CD4-positive, alpha-beta T cell treated with Interleukin-1 beta for 1 hour (primary cell): ENCODE data around the gene POLDIP2.
A peak's percentile ranks its signal among the peaks of the same experiment; 100 is the strongest.

ENCODE experiments used
- DNase-seq, 2 donors: peaks; one replicate each; pipeline ENCODE4 v3.0.0-alpha.2; 2020 to 2022

POLDIP2 gene, protein sequence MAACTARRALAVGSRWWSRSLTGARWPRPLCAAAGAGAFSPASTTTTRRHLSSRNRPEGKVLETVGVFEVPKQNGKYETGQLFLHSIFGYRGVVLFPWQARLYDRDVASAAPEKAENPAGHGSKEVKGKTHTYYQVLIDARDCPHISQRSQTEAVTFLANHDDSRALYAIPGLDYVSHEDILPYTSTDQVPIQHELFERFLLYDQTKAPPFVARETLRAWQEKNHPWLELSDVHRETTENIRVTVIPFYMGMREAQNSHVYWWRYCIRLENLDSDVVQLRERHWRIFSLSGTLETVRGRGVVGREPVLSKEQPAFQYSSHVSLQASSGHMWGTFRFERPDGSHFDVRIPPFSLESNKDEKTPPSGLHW

DNA sequence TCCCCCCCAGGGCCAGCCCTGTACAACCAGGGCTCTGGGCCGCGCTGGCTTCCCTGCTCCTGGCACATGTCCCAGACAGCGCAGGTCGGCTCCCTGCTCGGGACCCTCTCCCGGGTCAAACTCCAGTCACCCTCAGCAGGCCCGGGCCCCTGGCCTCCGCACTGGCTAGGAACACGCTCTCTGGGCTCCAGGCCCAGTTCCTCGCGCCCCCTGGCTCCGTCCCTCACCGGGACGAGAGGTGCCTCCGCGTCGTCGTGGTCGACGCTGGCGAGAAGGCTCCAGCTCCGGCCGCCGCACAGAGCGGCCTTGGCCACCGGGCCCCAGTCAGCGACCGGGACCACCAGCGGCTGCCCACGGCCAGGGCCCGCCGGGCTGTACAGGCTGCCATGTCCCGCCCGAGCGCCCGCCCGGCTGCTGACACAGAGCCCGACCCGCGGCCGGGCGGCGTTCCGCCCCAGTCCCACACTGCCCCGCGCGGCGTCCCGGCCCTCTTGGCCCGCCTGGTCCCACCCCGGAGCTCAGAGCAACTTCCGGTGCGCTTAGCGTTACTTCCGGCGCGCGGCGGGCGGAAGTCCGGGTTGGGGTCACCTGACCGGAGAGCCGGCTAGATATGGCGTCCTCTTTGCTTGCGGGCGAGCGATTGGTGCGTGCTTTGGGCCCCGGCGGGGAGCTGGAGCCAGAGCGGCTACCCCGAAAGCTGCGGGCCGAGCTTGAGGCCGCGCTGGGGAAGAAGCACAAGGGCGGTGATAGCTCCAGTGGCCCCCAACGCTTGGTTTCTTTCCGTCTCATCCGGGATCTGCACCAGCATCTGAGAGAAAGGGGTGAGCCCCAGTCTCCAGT is at the start of gene POLDIP2:
TSS of gene POLDIP2 (minus strand) at position 467 of the 840 bp plus-strand sequence. CDS start at position 388, 79 bp downstream.
- peak; percentile 96 to 97 for DNase-seq

DNA sequence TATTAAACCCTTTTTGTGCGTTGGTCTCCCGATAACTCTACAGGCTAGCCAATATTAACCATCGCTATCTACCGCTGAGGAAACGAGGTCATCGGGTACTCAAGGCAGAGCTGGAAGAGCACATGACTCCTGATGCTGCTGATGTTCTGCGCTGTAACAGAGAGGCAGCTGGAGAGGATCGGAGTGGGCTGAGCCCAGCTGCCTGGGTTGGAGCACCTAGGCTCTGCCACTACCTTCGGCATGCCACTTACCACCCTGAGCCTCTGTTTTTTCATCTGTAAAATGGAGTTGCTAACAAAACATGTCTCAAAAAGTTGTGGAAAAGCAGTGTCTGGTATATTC is 49.1 kb upstream of the POLDIP2 start:
- DNase-seq = no peak

DNA sequence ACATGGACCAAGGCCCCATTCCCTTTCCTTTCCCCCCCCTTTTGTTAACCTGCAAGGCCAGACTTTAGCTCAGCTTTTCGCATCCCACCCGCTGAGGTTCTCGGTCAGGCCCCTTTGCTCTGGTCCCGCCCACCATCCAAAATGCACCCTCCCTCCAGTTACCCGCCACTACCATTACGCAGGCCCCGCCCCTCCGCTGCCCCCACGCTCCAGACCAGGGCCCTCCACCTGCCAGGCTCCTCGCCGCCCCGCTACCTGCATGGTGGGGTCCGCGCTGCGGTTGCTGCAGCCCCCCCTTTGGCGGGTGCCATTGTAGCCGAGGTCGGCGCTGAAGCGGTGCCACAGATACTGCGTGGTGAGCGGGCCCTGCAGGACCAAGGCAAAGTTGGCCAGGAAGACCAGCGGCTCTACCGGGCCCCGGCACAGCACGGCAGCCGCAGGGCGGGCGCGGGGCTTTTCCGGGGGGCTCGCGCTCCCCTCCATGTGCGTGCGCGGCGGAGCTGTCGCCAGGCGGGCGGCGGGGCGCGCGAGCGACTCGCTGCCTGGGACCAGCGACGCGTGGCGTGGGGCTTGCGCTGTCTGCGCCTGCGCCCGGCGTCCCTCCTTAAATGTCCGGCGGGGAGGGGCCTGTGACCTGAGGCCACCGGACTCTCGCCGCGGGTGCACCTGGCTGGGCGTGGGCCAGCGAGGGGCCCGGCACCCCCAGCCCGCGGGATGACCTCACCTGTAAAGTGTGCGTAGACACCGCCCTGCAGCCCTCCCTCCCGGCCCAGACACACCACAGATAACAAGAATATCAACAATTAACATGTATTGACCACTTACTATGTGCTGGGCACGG is 48.5 kb upstream of the POLDIP2 start, which contains the start of gene SLC46A1:
TSS of gene SLC46A1 (minus strand) at position 581 of the 841 bp plus-strand sequence. CDS start at position 483, 98 bp downstream.
- peak; percentile 17 to 29 for DNase-seq

DNA sequence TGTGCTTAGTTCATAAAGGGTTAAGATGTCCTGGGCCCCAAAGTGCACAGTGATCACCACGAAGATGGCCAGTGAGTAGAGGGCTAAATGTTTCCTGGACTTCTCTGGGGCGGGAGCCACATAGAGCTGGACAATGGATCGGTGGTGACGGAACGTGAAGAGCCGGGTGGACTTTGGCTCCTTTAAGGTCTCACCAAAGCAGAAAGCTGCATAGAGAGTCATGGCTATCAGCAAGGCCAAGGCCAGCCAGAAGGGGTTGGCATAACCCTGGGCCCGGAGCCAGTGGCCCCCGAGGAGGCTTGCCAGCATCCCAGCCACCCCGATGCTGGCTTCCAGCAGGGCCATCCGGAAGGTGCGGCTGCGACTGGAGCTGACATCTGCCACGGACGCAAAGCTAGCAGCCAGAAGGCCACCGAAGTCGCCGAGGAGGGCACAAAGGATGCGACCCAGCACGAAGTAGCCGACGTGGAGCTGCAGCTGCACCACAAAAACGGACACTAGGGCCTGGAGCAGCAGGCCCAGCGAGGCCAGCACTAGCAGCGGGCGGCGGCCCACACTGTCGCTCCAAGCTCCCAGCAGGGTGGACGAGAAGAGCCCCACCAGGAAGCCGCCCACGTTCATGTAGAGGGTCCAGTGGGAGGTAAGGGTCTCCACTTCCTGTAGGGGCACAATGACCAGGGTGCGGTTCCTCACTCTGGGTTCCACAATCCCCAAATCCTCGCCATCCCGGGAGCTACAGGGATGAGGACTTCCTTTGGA is 47.7 kb upstream of the POLDIP2 start:
- no peak for DNase-seq

DNA sequence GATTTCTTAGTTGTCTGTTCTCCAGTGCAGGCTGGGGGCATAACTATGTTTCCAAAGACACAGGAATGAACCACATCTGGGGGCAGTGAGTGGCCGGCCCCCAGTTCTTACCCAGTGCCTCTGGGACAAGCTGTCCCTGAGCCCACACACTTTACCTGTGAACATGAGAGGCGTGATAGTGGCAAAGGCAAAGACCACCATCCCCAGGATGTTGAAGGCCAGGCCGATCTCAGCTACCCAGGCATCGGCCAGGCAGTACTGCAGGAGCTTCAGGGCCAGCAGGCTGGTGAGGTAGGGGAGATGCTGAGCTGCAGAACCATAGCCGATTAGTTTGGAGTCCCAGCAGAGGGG is 47.1 kb upstream of the POLDIP2 start:
- DNase-seq = no peak

DNA sequence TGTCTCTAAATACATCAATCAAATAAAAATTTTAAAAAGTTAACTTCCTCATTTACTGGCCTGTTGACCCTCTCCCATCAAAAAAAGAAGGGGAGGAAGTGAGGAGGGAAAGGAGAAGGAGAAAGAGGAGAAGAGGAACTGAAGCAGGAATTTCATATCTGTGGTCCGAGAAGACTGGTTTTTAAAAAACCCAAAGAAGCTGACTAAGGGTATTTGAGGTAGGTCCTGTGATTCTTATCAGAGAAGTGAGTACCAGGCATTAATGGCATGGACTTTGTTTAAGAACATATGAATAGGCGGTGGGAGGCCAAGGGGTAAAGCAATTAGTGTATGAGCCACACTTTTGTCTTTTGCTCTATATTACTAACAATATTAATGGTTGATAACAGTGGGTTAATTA is 46.7 kb upstream of the POLDIP2 start:
- no peak for DNase-seq

DNA sequence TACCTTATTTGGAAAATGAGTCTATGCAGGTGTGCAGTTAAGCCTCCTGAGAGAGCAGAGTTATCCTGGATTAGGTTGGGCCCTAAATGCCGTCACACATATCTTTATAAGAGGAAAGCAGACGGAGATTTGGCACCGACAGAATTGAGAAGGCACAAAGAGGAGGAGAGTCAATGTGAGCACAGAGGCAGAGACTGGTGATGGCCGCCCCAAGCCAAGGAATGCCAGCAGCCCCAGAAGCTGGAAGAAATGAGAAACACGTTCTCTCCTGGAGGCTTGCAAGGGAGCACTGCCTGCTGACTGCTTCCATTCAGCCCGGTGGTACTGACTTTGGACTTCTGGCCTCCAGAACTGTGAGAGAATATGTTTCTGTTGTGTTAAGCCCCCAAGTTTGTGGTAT is 45.5 kb upstream of the POLDIP2 start:
- DNase-seq = no peak

DNA sequence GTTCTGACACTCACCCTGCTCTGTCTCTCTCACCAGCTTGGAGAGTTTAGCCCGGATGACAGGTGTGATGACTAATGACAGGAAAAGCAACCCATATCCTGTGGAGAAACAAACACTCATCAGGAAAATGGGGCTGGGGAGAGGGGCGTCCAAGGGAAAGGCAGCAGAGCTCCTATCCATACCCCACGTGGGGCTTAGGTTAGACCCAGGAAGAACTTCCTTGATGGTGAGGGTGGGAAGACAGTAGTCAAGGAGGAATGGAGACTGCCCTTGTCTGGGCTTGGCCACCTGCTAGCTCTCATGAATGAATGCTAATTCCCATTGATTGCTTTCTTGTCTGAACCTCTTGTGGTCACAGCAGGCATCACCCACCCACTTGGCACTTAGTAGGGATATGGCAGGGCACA is 44.9 kb upstream of the POLDIP2 start:
- DNase-seq = no peak

DNA sequence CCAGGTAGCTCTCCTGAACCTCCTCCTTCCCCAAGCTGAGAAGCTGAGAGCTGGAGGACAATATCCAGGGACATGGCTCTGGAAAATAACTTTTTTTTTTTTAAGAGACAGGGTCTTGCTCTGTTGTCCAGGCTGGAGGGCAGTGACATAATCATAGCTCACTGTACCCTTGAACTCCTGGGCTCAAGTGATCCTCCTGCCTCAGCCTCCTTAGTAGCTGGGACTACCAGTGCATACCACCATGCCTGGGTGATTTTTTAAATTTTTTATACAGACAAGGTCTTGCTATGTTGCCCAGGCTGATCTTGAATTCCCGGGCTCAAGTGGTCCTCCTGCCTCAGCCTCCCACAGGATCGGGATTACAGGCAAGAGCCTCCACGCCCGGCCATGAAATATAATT is 42.5 kb upstream of the POLDIP2 start:
- DNase-seq = no peak

DNA sequence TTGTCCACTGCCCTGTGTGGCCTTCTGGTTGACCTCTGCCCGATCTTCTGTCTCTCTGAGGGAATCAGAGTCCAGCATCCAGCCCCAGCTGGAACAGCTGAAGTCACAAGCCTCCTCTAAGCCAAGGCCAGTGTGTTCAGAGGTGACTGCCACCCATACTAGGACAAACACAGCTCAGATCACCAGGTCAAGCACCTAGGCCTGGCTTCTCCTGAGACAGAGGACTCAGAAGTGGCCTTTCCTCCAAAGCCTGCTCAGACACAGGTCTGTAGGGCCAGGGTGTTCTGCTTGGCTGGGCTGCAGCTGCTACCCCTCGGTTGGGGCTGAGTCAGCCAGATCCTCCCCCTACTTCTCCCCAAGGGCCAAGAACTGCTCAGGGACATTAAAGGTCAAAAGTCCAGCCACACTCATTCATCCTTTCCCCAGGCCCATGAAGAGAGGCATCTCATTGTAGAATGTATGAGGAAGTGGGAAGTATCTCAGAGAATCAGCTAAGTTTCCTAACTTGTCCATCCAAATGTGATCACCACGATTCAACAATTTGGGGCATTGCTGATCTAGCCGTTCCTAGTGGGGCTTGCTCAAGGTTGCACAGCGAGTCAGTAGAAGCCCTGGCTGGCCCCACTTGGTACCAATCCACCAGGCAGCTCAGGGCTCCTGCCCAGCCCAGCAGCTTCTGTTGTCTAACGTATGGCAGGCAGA is 41.1 kb upstream of the POLDIP2 start:
- no peak for DNase-seq

DNA sequence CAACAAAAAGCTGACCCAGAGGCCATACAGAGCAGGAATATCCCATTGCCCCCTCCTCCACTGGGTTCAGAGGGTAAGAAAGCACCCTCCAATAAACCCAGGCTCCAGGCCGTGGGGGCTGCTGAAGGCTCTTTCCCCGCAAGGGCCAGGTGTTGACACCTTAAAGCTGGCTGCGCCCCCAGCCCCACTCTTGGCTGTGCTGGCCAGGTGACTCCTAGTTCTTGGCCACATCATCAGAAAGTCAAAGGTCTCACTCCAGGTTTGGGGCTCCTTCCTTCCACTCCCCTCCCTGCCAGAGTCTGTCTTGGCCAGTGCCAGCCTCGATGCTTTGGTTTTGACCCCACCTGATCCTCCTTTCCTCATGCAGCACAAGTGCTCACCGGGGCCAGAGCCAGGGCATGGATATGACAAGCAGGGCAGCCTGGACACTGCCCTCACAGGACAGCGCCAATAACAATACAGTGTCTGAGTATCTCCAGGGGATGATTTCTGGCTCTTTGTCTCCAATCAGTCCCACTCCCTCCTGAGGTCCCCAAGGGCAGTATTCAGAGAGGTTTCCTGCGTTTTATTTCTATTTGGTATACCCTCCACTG is 40.5 kb upstream of the POLDIP2 start:
- DNase-seq = no peak

DNA sequence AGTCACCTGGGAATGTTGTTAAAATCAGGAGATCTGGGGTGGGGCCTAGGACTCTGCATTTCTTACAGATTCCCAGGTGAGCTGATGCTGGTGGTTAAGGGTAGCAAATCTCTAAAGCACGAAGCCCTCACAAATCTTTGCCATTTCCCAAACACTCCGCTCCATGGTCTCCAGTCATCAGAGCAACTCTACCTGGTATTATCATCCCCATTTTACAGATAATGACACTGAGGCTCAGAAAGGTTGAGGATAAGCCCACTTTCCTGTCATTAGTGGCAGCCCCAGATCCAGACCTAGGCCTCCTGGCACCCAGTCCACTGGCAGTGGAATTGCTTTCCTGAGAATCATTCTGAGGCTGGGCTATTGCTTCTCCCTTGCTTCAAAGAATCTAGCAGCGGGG is 39.9 kb upstream of the POLDIP2 start:
- DNase-seq = no peak

DNA sequence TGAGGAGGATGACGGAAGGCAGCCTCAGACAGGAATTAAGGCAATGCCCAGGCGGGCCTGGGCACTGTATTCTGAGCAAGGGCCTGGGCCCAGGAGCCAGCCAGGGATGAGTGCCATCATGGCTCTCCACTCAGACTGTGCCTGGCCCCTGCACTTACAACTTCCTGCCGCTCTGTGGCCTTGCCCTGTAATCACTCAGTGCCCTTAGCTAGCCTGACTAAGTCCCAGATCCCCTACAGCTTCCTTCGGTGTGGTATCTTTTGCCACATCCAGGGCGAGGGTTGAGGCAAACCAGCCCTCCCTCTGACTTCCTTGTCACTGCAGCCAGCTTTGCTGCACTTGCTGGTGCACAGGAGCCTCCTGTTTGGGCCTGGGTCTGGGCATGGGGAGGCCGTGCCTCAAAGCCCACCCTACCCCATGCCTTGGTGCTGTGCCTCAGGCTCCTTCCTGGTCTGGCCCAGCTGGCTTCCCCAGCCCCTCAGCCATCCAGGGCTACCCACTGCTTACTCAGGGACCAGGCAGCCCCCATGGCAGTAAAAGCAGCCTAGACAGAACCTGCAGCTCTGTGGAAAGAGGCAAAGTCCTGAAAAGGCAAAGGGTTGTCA is 39.4 kb upstream of the POLDIP2 start:
- no peak for DNase-seq

DNA sequence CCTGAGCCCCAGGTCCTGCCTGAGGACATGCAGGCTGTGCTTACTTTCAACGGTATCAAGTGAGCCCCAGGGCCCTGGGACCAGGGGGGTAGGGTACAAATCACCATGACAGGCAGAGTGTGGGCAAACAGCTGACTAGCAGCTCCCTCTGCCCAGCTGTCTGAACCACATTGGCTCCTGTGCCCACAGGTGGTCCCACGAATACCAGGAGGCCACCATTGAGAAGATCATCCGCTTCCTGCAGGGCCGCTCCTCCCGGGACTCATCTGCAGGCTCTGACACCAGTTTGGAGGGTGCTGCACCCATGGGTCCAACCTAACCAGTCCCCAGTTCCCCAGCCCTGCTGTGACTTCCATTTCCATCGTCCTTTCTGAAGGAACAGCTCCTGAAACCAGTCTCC is 38.6 kb upstream of the POLDIP2 start:
- DNase-seq = no peak

DNA sequence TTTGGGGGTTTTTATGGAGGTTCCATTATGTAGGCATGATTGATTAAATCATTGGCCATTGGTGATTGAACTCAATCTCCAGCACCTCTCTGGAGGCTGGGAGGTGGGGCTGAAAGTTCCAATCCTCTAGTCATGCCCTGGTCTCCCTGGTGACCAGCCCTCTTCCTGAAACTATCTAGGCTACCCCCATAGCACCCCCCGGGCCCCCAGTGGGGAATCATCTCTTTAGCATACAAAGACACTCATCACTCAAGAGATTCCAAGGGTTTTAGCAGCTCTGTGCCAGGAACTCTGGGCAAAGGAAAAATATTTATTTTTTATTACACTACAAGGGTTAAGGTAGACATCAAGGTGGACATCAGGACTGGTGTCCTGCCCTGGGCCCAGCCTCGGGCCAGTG is 38.1 kb upstream of the POLDIP2 start:
- no peak for DNase-seq

DNA sequence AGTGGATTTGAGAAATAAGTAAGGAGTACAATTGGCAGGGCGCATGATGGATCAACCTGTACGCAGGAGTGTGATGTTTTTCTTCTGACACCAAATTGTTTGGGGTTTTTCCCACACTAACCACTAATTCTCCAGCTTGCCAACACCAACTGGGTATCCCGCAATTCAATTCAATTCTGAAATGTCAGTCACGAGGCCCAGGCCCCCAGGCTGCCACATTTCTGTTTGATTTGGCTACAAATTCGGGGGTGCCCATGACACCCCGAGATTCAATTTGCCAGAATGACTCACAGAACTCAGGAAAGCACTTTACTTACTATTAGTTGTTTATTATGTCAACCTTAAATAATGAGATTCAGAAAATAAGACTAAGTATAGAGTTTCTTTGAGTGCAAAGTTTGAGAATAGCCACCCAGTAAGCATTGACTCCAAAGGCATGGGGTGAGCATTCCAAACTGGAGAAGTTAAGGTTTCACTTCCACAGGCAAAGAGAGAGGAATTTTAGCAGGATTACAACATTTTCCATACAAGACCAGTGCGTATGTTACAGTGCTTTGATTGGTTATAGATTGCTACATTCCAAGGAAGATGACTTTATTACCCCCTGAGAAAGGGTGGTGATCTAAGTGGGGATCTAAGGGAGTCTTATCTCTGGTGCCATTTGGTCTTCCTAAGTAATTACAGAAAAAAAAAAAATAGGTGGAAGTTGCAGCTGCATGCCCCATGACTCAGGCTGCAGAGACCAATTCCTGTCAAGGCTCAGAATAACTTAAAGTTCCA is 37.2 kb upstream of the POLDIP2 start:
- no peak for DNase-seq

DNA sequence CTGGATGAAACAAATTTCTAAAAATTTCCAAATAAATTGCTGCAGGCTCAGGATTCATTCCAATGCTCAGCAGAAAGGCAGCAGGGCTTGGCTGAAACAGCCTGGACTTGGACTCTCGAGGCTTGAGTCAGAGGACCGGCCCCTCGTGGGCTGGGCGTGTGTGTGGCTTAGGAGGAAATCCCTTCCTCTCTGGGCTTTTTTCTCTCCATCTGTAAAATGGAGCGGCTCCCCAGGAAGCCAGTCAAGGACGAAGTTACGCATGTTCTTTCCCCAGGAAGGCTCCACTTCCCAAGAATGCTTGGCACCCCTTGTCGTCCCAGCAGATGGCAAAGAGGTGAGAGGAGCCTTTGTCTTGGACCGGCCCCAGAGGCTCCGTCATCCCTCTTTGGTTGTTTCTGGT is 35.2 kb upstream of the POLDIP2 start:
- no peak for DNase-seq

DNA sequence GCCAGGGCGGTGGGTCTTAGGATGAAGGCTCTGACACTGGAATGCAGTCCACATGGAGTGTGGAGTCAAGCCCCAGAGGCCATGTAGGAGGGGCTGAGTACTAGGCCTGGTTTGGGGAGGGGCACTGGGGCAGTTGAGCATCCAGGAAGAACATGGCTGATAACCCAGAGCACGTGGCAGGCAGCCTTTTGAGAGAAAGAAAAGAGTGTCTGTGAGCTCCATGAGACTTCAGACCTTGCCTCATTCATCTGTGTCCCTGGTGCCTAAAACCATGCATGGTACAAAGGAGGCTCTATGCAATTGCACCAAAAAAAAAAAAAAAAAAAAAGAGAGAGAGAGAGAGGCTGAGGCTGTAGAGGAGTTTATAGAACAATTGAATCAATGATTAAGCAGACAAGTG is 34.1 kb upstream of the POLDIP2 start:
- no peak for DNase-seq

DNA sequence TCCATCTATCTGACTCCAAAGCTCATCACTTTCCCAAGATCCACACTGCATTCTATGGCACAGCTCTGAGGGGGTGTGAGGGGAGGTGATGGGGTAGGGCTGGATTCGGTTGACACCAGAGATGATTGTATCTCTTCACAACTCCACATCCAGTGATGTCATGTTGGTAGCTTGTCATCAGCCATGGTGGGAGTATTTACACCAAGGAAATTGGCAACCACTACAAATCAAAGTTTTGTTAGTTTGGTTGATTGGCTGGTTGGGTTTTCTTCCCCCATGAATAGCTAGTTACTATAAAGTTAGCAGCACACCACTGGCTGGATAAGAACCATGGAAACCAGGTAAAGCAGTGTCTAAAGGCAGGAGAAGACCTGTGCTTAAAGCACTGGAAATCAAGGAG is 33.7 kb upstream of the POLDIP2 start:
- no peak for DNase-seq

DNA sequence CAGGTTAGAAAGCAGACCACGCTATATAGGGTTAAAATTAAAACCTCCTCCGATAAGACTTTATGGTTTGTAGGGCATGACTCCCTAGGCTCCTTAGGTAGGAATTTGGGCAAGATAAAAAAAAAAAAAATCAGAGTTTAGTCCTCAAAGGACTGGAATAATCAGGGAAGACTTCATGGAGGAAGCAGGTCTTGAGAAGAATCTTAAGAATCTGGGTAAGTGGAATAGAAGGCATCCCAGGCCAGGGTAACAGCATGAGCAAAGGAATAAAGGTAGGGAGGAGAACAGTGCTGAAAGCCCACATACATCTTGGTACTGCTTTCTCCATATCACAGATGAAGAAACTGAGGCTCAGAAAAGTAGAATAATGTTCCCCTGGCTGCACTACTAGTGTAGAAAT is 33.2 kb upstream of the POLDIP2 start:
- DNase-seq = no peak
